ENCODE data around the gene FIBIN.
"Not testable (repeated sequence)": the region's sequence is repeated elsewhere in the genome, so short reads cannot be mapped to it uniquely, and the experiment has no call there.

The FIBIN gene

DNA sequence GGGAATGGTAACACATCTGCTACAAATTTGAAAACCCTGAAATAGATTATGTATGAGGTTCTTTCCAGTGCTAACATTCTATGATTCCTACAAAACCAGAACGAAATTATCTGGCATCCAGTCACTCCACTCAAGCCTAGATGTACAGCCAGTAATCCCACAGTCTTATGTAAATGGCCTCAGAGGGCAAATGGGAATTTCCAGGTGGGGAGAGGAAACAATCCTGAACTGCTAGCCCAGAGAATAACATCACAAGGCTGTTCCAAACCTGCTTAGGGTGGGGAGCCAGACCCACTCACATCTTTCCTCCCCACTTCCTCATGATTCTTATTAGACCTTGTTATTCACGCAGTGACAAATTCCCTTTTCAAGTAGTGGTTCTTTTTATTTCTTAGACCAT lies 3.5 kb downstream of the FIBIN start:
- Mint-ChIP-seq H3K27ac (no peak overlapping the region), H3K4me1 (no peaks in the 10 kb centered on the region), H3K9me3 (peaks cover 1% of the 10 kb centered on the region), H3K36me3 (no peaks in the 10 kb centered on the region), H3K27me3 (no peaks in the 10 kb centered on the region), H3K4me3 (no peak overlapping the region)
- CTCF ChIA-PET = no interaction called here
- no peak for DNase-seq

DNA sequence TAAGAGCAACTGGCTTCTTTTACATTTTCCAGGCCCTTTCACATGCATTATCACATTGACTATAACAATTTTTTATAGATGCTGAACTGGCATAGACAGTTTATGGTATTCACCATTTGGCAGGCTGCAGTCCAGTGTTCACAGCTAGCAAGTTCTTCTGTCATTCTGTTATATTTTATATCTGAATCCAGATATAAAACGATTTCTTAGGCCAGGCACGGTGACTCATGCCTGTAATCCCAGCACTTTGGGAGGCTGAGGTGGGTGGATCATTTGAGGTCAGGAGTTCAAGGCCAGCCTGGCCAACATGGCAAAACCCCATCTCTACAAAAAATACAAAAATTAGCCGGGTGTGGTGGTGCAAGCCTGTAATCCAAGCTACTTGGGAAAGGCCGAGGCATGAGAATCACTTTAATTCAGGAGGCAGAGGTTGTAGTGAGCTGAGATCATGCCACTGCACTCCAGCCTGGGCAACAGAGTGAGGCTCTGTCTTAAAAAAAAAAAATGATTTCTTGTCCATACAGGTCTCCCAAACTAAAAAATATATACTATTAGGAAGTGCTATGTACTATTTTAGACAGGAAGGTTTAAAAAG lies 7.3 kb downstream of the FIBIN start:
- H3K4me1 Mint-ChIP-seq, H3K9me3 Mint-ChIP-seq, DNase-seq, H3K36me3 Mint-ChIP-seq, H3K27ac Mint-ChIP-seq, CTCF ChIA-PET, H3K27me3 Mint-ChIP-seq, H3K4me3 Mint-ChIP-seq: not testable (repeated sequence)

DNA sequence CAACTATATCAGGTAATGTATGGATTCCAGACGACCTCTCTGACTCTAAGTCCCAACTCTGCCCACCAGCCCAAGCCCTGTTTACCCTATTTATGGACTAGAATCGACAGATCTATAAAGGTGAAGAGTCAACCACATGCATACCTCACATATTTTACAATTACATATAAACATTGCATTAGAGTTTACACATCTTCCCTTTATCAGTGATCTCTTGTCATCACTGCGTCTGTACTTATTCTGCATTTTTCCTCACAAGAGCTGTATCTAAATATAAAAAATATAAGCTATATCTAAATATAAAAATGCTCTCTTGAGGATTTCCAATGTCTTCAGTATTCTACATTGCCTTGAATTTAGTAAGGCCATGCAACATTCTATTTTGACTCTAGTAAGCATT lies 8.5 kb downstream of the FIBIN start:
- DNase-seq = no peak
- CTCF ChIA-PET = no interaction called here
- Mint-ChIP-seq H3K4me1 (no peaks in the 10 kb centered on the region), H3K27me3 (no peaks in the 10 kb centered on the region), H3K4me3 (no peak overlapping the region), H3K36me3 (no peaks in the 10 kb centered on the region), H3K27ac (no peak overlapping the region), H3K9me3 (peaks cover 3% of the 10 kb centered on the region)

DNA sequence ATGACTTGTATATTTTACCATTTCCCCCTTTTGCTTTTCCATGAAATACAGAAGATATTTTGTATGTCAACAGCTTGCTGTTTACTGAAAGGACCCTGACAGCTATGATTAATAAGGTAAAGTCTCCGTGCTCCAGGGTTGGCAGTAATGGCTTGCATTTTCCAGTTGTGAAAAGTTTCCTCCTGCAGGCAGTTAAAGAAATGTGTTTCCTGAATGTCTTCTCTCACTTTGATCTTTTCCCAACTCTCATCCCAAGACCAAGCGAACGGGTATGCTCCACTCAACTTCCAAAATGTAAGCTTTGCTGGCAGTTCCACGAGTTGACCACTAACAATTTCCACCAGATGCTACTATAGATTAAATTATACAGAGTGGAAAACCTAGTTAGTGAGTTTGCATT lies 8.9 kb downstream of the FIBIN start:
- DNase-seq = no peak
- Mint-ChIP-seq H3K27ac (no peak overlapping the region), H3K36me3 (no peaks in the 10 kb centered on the region), H3K4me3 (no peak overlapping the region), H3K9me3 (peaks cover 3% of the 10 kb centered on the region), H3K4me1 (no peaks in the 10 kb centered on the region), H3K27me3 (no peaks in the 10 kb centered on the region)
- CTCF ChIA-PET = no interaction called here

DNA sequence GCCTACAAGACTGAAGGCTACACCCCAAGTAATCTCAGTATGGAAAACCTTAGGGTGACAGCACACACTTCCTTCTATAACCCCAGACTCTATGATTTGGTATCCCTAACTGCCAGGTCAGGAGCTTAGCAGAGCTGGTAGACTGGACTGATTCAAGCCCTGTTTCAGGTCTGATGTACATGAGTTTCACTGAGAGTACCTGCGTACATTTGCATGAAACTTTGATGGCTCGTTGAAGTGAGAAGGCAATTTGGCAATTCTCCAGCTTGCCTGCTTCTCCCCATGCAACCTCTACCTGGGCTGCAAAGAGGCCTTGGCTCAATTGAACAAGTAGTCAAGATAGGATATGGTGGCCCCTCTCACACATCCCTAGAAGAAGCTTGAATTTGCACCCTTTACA lies 10.2 kb downstream of the FIBIN start:
- Mint-ChIP-seq H3K36me3 (no peaks in the 10 kb centered on the region), H3K4me1 (no peaks in the 10 kb centered on the region), H3K9me3 (peaks cover 3% of the 10 kb centered on the region), H3K4me3 (no peak overlapping the region), H3K27me3 (no peaks in the 10 kb centered on the region), H3K27ac (no peak overlapping the region)
- no peak for DNase-seq
- CTCF ChIA-PET = no interaction called here

DNA sequence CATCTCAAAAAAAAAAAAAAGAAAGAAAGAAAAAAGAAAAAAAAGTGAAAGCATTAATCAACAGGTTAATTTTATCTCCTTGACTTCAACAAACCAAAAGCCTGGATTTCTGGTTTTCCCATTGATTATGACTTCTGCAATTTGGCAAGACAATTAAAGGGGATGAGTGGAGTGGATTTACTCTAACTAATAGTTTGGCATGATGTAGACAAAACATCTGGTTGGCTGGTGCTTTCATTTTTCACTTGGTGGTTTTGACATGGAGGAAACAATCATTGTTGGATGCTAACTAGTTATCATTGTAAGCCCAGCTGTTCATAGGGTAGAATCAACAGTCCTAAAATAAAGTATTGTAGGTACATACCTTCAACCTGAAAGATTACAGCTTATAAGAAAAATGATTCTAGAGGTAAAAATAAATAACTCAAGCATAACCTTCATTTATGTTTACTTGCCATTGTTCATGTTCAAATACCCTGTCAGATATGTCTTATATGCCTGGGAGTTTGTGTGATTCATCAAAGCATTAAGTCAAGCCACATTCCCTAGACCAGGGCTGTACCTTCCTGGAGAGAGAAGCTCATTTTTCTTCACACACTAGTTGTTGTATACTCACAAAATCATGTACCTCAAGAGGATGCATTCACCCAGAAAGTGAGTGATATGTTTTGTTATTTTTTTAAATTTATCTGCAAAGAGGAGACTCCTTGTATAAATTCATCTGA lies 15.1 kb downstream of the FIBIN start:
- CTCF ChIA-PET = no interaction called here
- no peaks in the 10 kb centered on the region for H3K27me3 Mint-ChIP-seq
- no peaks in the 10 kb centered on the region for H3K4me1 Mint-ChIP-seq
- H3K36me3 Mint-ChIP-seq = no peaks in the 10 kb centered on the region
- H3K27ac Mint-ChIP-seq = no peak overlapping the region
- no peak overlapping the region for H3K4me3 Mint-ChIP-seq
- no peak for DNase-seq
- H3K9me3 Mint-ChIP-seq = no peaks in the 10 kb centered on the region

DNA sequence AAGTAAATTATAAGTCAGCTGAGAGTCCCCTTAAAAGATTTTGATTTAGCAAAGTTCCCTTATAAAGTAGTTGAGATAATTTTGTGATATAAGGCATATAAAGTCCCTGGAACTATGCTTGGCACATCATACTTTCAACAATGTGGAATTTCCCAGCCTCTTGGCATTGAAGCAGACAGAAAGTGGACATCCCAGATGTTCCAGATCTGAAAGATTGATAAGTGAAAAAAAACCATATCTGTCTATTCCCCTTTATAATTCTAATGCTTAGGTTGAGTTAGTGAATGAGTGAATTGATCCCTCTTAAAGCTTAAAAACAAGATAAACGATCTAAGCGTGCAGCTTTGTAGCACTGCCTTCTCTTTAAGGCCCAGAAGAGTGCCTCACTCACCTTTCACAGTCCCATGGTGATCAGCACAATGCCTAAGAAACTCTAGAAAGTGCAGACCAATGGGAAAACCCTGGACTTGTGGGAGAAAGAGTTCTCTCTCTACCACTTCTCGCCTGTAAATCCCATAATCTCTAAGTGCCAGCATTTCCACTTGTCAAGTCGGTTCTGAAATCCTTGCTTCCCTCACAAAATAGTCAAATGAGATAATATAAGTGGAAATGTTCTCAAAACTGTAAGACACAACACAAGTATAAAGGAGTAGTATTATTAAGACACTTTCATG lies 17.8 kb downstream of the FIBIN start:
- CTCF ChIA-PET = no interaction called here
- no peak for DNase-seq
- H3K4me1 Mint-ChIP-seq = no peaks in the 10 kb centered on the region
- no peak overlapping the region for H3K4me3 Mint-ChIP-seq
- H3K36me3 Mint-ChIP-seq = no peaks in the 10 kb centered on the region
- H3K9me3 Mint-ChIP-seq = no peaks in the 10 kb centered on the region
- H3K27me3 Mint-ChIP-seq = no peaks in the 10 kb centered on the region
- H3K27ac Mint-ChIP-seq = no peak overlapping the region

DNA sequence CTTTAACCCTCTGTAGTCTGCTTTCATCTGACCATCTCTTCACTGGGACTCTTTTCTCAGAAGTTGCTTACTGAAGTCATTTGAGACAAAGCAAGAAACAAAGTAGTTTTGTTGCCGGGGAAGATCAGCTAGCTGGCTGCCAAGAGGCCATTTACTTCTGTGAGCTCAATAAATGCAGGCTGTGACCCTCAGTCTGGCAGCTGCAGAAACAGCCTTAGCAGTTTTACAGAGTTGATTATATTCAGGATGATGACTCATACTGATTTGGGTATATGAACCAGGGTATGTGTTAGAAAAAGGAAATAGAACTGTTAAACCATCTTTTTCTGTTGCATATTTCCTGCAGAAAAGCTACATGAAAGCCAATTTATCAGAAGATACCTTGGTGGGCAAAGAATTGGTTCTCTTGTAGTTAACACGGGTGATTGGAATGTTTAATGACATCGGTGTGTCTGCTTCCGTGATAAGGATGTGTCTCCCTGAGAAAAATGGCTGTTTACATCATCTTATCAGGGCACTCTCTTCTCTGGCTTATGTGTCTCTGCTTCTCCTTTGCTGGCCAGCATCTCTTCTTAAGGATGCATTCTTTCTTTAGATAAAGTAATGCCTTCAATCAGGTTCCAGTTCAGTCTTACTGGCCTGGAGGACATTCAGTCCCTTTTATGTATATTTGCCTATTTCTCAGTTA lies 18.5 kb downstream of the FIBIN start:
- Mint-ChIP-seq H3K4me3 (no peak overlapping the region), H3K36me3 (no peaks in the 10 kb centered on the region), H3K27me3 (no peaks in the 10 kb centered on the region), H3K27ac (no peak overlapping the region), H3K9me3 (no peaks in the 10 kb centered on the region), H3K4me1 (no peaks in the 10 kb centered on the region)
- CTCF ChIA-PET = no interaction called here
- no peak for DNase-seq

DNA sequence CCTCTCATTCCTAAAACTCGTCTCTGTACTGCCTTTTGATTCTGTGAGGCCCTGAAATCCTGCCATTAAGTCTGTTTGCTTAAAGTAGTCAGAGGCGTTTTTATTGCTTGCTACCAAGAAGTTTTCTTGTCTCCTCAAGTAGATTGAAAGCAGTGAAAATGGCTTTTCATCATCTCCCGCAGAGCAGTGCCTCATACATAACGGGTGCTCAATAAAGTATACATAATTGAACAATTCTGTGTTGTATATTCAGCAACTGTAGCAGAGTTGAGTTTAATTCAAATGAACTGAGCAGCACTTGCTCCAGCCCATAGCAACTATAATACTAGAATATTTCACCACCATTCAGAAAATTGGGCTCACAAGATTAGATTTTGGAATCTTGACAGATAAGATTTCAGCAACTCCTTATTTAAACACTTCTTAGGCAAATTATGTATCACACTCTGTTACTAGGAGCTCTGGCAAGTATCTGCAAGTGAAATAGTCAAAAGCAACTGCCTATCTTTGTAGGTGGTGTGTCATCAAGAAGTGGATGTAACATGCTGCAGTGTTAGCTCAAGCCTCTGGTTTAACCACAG lies 20.0 kb downstream of the FIBIN start:
- Mint-ChIP-seq H3K27me3 (no peaks in the 10 kb centered on the region), H3K4me3 (no peak overlapping the region), H3K4me1 (no peaks in the 10 kb centered on the region), H3K9me3 (no peaks in the 10 kb centered on the region), H3K36me3 (no peaks in the 10 kb centered on the region), H3K27ac (no peak overlapping the region)
- CTCF ChIA-PET = no interaction called here
- DNase-seq = no peak

DNA sequence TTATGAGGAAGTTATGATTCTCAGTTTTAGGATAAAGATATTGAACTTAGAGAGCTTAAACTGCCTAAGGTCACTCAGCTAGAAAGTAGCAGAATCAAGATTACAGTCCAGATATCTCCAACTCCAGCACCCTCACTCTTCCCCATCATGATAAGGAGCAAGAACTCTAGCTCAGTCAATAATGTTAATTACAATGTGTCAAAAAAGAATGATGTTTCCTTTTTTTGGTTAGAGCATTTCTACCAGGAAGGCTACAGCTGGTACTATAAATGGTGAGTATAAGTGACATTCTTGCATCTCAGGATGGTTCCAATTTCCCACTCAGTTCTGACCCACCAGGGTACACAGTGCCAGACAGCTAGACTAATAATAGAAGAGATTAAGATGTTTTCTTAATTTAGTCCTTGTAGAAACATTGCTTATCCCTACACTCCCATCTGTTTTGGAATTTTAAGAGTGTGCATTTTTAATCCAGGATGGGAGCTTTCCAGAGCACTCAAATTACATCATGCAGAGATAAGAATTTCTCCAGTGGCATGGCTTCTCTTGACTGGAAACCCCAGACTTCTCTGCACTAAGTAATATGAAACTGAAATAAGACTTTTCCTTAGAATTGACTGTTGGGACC lies 25.1 kb downstream of the FIBIN start:
- Mint-ChIP-seq H3K9me3 (no peaks in the 10 kb centered on the region), H3K36me3 (no peaks in the 10 kb centered on the region), H3K4me3 (no peak overlapping the region), H3K4me1 (no peaks in the 10 kb centered on the region), H3K27me3 (no peaks in the 10 kb centered on the region), H3K27ac (no peak overlapping the region)
- no peak for DNase-seq
- CTCF ChIA-PET = no interaction called here

DNA sequence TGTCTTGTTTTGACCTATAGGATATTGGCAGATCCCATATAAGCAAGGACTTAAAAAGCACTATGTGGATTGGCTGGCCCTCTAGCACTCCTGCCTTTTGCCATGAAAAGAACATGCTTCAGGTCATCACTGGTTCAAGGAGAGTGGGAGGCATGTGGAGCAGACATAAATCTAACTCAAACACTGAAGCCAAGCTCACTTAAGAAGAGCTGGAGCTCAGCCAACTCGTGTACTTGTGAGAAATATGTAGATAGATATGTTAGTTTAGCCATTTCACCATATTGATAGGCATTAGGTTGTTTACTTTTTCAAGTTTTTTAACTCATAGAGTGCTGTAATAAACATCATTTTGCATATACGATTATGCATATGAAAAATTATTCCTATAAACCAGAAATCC lies 26.8 kb downstream of the FIBIN start:
- no peak for DNase-seq
- CTCF ChIA-PET = no interaction called here
- no peak overlapping the region for H3K27ac Mint-ChIP-seq
- no peak overlapping the region for H3K4me3 Mint-ChIP-seq
- H3K36me3 Mint-ChIP-seq = no peaks in the 10 kb centered on the region
- no peaks in the 10 kb centered on the region for H3K4me1 Mint-ChIP-seq
- H3K27me3 Mint-ChIP-seq = no peaks in the 10 kb centered on the region
- H3K9me3 Mint-ChIP-seq = no peaks in the 10 kb centered on the region

DNA sequence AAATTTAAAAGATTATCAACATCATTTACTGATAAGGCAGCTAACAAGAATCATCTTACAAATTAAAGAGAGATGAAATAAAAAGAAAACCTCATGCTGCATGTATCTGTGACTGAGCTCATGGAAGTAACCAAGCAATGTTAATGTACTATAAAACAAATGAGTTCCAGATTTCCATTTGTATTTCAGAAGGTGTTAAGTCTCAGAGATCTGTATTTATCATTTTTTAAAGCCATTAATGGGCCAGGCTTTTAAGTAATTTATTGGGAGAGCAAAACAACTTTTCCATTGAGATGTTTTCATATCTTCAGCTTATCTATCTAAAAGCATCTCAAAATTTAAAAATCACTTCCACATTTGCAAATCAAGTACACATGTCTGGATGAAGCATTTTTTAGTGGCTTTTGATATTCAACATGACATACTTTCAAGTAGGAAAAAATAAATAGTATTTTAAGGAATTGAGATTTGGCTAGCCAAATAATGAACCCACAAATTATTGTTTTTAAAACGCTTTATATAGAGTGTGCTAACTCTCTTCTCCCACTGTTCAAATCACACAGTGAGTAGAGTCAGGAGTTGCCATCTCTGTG lies 28.8 kb downstream of the FIBIN start:
- no peak overlapping the region for H3K4me3 Mint-ChIP-seq
- H3K27me3 Mint-ChIP-seq = no peaks in the 10 kb centered on the region
- no peak for DNase-seq
- CTCF ChIA-PET = no interaction called here
- peaks cover 1% of the 10 kb centered on the region for H3K9me3 Mint-ChIP-seq
- H3K4me1 Mint-ChIP-seq = no peaks in the 10 kb centered on the region
- H3K27ac Mint-ChIP-seq = no peak overlapping the region
- H3K36me3 Mint-ChIP-seq = no peaks in the 10 kb centered on the region

DNA sequence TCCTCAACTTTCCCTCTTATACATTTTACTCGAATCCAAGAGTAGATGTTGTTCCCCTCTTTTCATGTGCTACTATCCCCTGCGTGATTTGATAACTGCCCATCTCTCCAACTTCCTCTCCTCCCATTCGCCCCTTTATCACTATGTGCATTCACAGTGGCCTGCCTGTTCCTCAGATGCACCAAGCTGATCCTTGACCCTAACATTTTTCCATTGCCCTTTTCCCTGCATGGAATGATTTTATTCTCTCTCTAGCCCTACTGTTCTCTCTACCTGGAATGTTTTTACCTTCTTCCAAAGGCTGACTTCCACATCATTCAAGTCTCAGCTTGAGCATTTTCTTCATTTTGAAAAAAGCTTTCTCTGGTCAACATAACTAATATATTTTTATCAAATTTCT lies 31.0 kb downstream of the FIBIN start:
- H3K27ac Mint-ChIP-seq = no peak overlapping the region
- no peaks in the 10 kb centered on the region for H3K27me3 Mint-ChIP-seq
- no peak for DNase-seq
- CTCF ChIA-PET = no interaction called here
- H3K4me3 Mint-ChIP-seq = no peak overlapping the region
- no peaks in the 10 kb centered on the region for H3K36me3 Mint-ChIP-seq
- no peaks in the 10 kb centered on the region for H3K4me1 Mint-ChIP-seq
- peaks cover 1% of the 10 kb centered on the region for H3K9me3 Mint-ChIP-seq

DNA sequence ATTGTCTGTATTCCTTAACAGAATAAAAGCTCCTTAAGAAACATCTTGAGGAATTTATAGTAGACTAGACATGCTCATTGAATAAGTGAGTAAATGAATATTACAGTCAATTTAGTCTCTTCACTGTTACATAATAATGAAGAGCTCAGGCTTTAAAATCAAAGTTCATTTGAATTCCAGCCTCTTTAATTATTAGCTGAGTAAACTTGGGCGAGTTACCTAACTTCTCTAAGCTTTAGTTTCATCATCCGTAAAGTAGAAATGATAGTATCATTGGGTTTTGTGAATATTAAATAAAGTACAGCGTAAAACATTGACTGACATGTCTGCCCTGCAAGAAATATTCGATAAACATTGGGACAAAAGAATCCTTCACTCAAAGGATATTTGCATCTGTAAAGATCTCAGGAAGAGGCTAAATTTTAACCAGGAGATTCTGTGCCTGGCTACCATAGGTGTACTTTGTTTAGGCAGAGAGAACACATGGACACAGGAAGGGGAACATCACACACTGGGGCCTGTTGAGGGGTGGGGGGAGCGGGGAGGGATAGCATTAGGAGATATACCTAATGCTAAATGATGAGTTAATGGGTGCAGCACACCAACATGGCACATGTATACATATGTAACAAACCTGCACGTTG lies 31.5 kb downstream of the FIBIN start:
- DNase-seq = no peak
- Mint-ChIP-seq H3K27ac (no peak overlapping the region), H3K9me3 (peaks cover 1% of the 10 kb centered on the region), H3K4me1 (no peaks in the 10 kb centered on the region), H3K36me3 (no peaks in the 10 kb centered on the region), H3K27me3 (no peaks in the 10 kb centered on the region), H3K4me3 (no peak overlapping the region)
- CTCF ChIA-PET = no interaction called here

Data from activated naive CD4-positive, alpha-beta T cell treated with anti-CD3 and anti-CD28 coated beads, Interleukin-2, amount 10 ng/mL, durations not matched to agents 7 days and 5 days (primary cell).